Ecto neural progenitor cell (in vitro differentiated cells): ENCODE data around the gene FGGY.
"Not testable (repeated sequence)": the region's sequence is repeated elsewhere in the genome, so short reads cannot be mapped to it uniquely, and the experiment has no call there.

Source experiments
- DNase-seq: peaks from one replicate; pipeline ENCODE4 v3.0.0-alpha.2; 2018; ENCODE audit warnings: low spot score

Gene FGGY

GRCh38 chr1:59545830-59546229 is 248.9 kb downstream of the FGGY start:
- DNase-seq = no peak

- no peak for DNase-seq
Measured at GRCh38 chr1:59549066-59549837, 252.4 kb downstream of the FGGY start.

DNA sequence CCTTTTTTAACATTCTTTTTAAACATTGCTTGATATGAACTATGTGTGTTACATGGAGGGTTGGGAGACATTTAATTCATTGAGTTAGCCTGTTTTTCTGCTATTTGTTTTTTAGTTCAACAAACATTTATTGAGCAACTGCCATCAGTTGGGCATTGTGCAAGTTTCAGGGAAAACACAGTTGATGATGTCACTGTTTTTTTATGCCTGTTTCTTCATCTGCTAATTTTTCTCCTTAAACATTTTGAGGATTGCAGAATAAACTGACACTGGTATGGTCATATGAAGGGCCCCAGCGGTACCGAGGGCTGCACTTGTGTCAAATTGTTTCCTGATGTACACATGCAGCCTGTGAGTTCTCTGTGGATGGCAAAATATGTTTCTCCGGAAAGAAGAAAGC is 253.0 kb downstream of the FGGY start:
- no peak for DNase-seq

- no peak for DNase-seq
Measured at GRCh38 chr1:59552007-59552406, 255.1 kb downstream of the FGGY start.

DNA sequence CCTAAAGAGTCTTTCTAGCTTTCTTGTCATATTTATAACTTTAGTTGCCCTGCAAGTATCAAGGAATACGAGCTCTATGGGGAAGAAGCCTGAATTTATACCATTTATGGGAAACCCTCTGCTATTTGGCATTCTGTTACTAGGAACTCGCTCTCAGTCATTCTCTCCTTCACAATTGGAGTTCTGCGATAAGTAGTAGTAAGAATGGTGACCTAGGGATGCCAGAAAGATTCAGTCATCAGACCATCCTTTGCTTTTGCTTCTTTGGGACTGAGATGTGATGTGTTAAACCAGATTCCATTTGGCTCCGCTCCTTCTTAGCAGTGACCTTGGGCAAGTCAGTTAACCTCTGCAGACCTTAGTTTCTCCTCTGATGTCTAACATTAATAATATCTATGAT is 256.5 kb downstream of the FGGY start:
- no peak for DNase-seq

- no peak for DNase-seq
Measured at GRCh38 chr1:59554011-59554663, 257.2 kb downstream of the FGGY start.

- no peak for DNase-seq
Measured at GRCh38 chr1:59554752-59555151, 257.9 kb downstream of the FGGY start.

GRCh38 chr1:59556398-59556797 is 259.5 kb downstream of the FGGY start:
- DNase-seq = no peak

DNA sequence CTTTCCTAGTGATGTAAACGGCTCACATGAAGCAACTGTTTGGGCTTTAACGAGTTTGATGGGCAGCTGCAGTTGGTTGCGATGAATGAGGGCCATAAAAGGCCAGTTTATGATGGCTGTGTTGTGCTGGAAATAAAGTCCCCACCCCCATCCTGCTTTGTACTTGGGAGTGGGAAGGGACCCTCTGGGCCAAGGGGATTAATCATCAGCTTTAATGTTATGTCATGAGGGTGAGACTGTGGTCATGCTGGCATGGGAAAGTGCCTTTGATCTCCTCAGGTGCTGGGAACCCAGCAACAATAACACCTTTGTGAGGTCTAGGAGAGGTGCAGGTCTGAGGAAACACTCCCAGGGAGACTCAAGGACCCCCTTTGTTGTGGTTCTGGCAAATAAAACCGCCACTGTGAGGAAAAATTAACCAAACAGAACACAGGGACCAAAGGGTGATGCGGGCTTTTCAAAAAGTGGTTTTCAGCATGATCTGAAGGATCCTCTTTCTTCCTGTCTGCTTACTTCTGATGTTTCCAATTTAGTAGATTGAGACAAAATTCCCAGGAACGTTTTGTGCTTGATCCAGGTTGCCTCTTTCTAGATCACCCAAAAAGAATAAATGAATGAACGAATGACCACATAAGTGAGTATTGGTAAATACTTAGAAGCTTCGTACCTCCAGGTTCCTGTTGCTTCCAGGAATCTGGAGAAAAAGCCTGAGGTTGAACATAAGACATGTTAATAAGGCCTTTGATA is 260.1 kb downstream of the FGGY start:
- DNase-seq = no peak

DNA sequence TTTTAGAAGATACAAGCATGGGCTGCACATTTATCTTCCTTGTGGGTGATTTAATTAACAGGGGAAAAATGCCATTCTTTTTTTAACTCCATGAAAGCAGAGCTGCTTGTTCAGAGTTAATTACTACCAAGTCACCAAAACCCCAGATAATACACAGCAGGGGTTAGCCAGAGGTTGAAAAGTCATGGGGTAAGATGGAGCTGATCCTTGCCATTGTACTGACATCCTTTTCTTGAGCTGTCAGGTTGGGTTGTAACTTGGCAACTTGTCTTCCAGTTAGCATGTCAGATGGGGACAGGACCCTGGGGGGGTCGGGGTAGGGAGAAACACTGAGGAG is 260.6 kb downstream of the FGGY start:
- DNase-seq = no peak

DNA sequence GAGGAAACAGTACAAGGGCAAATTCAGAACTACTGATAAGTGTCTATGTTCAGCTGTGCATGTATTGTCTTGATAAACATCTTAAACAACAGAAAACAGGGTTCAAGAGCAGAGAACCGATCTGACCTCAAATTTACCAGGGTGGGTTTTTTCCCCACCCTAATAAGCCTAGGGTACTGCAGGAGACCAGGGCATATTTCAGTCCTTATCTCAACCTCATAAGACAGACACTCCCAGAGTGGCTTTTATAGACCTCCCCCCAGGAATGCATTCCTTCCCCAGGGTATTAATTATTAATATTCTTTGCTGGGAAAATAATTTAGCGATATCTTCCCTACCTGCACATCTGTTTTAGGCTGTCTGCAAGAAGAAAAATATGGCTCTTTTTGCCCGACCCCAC is 261.7 kb downstream of the FGGY start:
- not testable (repeated sequence) for DNase-seq

DNA sequence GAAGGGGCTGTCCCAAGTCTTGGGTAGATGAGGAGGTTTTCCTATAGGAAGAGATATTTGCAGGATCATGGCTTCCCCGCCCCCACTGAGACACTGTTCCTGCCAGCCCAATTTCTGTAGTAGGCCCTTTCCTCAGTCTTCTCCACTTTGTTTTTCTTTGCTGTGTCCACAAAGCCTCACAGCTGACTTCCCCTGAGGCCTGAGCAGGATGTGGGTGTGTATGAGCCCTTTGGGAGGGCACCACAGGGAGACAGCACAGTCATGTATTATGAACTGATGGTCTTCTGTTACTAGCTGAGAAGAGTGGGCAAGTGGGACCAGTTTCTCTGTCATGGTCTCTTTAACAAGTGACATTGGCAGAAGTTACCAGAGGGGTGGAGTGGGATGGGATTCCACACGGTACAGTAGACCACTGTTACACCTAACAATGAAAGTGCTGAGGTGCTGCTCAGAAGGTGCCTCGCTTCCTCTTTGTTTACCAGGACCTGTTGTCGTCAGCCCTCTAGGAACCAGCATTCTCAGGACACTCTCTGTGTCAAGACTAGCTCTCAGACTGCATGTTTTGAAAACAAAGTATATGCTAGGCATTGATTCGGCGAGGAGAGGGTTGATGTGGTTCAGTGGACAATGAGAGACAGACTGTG is 264.0 kb downstream of the FGGY start:
- DNase-seq = no peak

GRCh38 chr1:59561796-59562195 is 264.9 kb downstream of the FGGY start:
- no peak for DNase-seq

DNA sequence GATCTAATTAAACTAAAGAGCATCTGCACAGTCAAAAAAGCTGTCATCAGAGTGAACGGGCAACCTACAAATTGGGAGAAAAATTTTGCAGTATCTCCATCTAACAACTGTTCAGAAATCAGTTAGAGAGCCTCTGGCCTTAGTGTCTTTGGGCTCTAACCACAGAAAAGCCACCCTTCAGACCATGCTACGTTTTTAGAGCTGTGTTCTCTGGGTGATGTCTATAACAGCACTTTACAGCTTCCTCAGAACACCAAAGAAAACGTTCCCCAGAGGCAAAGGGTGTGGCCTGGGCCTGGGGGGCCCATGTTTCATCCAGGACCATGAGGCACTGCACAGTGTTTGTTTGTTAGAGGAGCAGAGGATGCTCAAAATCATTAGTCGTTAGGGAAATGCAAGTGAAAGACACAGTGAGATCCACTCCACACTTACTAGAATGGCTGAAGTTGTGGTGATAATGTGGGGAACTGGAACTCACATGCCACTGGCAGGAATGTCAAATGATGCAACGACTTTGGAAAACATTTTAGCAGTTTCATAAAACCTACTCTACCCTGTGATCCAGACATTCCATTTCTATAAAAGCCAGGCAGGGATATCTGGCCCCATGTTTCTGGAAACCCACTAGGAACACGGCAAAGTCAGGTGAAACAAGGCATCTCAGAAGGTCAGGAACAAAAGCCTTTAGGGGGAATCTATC is 267.4 kb downstream of the FGGY start:
- DNase-seq = no peak

DNA sequence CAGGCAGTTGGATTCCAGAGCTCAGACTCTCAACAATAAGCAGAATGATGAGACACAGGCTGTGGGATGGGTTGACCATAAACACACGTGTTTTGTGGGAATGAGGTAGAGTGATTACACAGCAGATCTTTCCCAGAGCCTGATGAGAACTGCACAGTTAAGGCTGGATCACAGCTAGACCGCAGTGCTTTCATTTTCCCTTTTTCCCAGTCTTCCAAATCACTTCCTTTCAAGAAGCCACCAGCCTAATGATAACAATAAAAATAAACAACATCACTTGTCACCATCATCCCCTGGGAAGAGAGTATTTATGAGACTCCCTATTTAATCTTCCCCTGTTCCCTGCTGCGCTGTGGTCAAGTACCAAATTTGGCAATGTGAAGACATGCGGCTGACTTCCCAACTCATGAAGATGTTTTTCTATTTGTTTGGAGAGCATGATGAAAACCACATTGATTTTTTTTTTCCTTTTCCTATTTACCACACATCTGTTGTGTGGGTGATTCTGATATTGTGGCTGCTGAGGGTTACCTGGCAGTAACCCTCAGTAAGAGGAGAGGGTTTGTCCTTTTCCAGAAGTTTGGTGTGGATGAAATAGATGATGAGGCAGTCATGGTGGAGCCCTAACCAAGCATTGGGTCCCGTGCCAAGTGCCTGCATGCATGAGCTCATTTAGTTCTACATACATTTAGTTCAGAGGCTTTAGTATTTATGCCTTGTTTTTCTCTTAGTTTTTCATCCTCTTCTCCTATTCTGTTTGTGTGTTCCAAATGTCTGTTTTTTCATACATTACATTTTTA is 268.9 kb downstream of the FGGY start:
- DNase-seq = no peak

GRCh38 chr1:59568158-59568935 is 271.5 kb downstream of the FGGY start:
- DNase-seq = no peak

DNA sequence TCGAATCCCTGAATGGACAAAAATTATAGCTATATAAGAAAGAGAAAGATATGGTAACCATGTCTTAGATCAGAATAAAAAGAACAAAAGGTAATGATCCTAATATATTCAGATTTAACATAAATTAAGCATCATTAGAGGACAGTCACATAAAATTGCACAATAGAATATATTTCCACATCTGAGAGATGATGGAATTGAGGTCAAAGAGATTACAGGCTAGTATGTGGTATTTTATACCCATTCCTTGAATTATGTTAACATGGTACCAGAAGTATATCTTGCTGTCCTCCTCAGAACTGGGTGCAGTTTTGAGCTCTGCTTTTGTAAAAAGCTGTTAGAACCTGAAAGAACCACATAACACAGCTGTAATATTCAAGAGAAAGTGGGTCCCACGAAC is 272.3 kb downstream of the FGGY start:
- DNase-seq = no peak

GRCh38 chr1:59570524-59570923 is 273.6 kb downstream of the FGGY start:
- no peak for DNase-seq

GRCh38 chr1:59574085-59574484 is 277.2 kb downstream of the FGGY start:
- DNase-seq = no peak

- no peak for DNase-seq
Measured at GRCh38 chr1:59577774-59578173, 280.9 kb downstream of the FGGY start.
